HepG2 (cell line): ENCODE results near the gene SNX9. TPM values are rescaled to one million over a fixed set of nuclear protein-coding genes. Genes with fewer than 3 reads are reported as not detected.

ENCODE experiments used
- CCDC6 ChIP-seq: sonication (generic); formaldehyde crosslinking; IDR thresholded peaks from 2 replicates; pipeline ENCODE4 v1.8.1; 2022; ENCODE audit warnings: mild to moderate bottlenecking, missing genetic modification reagents, moderate library complexity
- GZF1 ChIP-seq: sonication (generic); formaldehyde crosslinking; IDR thresholded peaks from 2 replicates; pipeline ENCODE4 v1.5.1; 2020; ENCODE audit warnings: mild to moderate bottlenecking, missing genetic modification reagents
- NCOR1 ChIP-seq: fragments of 200-600 bp; sonication (generic); IDR thresholded peaks from 2 replicates; pipeline ENCODE4 v1.7.0; 2017; ENCODE audit warnings: antibody characterized with exemption, low read length, borderline replicate concordance
- PRPF4 ChIP-seq: fragments of 200-400 bp; formaldehyde crosslinking; IDR thresholded peaks from 2 replicates; pipeline ENCODE4 v1.6.1; 2016; ENCODE audit warnings: low read length, low read depth; ENCODE audit not compliant: poor library complexity, severe bottlenecking
- SAFB2 ChIP-seq: sonication (generic); formaldehyde crosslinking; IDR thresholded peaks from 2 replicates; pipeline ENCODE4 v1.5.1; 2020; ENCODE audit warnings: missing genetic modification reagents, low read depth, mild to moderate bottlenecking, borderline replicate concordance
- TFE3 ChIP-seq: IDR thresholded peaks from 2 replicates; pipeline ENCODE4 v1.6.1; 2016
- THAP9 ChIP-seq: sonication (generic); formaldehyde crosslinking; IDR thresholded peaks from 2 replicates; pipeline ENCODE4; 2020; ENCODE audit warnings: missing genetic modification reagents, mild to moderate bottlenecking, borderline replicate concordance
- ZNF263 ChIP-seq: sonication (generic); formaldehyde crosslinking; IDR thresholded peaks from 2 replicates; pipeline ENCODE4 v1.4.0; 2020; ENCODE audit warnings: missing genetic modification reagents
- ZNF557 ChIP-seq: sonication (generic); formaldehyde crosslinking; IDR thresholded peaks from 2 replicates; pipeline ENCODE4 v1.4.0; 2020; ENCODE audit warnings: missing genetic modification reagents
- ZNF770 ChIP-seq: sonication (generic); formaldehyde crosslinking; IDR thresholded peaks from 2 replicates; pipeline ENCODE4 v1.5.0; 2020; ENCODE audit warnings: mild to moderate bottlenecking, missing genetic modification reagents
- polyA plus RNA-seq, 8 experiments: library from polyadenylated mRNA; depleted of rRNA in 3 of 8; stranded (reverse) in 7 of 8; unstranded in 1 of 8; fragments of >200 nt; fragmentation: Illumina TruSeq in 4 of 8; extraction: Trizol in 4 of 8; gene quantifications; 2 replicates each; pipeline versions ENCODE4 v1.2.1 to v1.2.3, GENCODE V29; 2011 to 2016; ENCODE audit warnings: low read depth in 4 of 8, missing spikeins in 1 of 8, mixed read lengths in 1 of 8; ENCODE audit not compliant: insufficient read depth in 1 of 8
- total RNA-seq, 5 experiments: library from RNA; depleted of rRNA; stranded (reverse); fragments of >200 nt; fragmentation: Illumina TruSeq; extraction: Trizol; gene quantifications; 2 replicates each; pipeline ENCODE4 v1.2.3, GENCODE V29; 2016; ENCODE audit warnings: low read depth in 1 of 5

SNX9 gene
- total and polyA plus RNA-seq, 2 of the 13 experiments (the other 11 are each of a cell fraction or from before 2014, with no cell fraction given), result 21.9 to 36.0 TPM

GRCh38 chr6:157859775-157860504 is 36.9 kb downstream of the SNX9 start (continued):
- TF ChIP-seq TFE3 (CRISPR knock-in tag) (peak; percentile 52; the same call in 1 of the 2 replicates), CCDC6 (CRISPR knock-in tag) (no peak), SAFB2 (no peak), GZF1 (no peak), NCOR1 (0 out of 2 replicates have a peak, but pooled peaks have one; percentile 2), ZNF263 (CRISPR knock-in tag) (no peak), PRPF4 (no peak), ZNF770 (CRISPR knock-in tag) (peak; percentile 78), ZNF557 (no peak), THAP9 (CRISPR knock-in tag) (no peak)
